Thyroid gland (tissue), 4 donors: ENCODE data around the gene CLSTN2.

Experiments used
- POLR2A ChIP-seq, 2 donors: fragments of 450-650 bp; IDR thresholded peaks; one replicate each; pipeline ENCODE4 v1.6.1; 2017; ENCODE audit warnings: antibody characterized with exemption in 2 of 2, mild to moderate bottlenecking in 2 of 2, moderate library complexity in 1 of 2
- TF ChIP-seq, protein P1 (sequence below), 6 experiments: fragments of 200-600 bp in 3 of 6; fragments of 450-650 bp in 3 of 6; sonication (generic) in 3 of 6; IDR thresholded peaks; one replicate each; pipeline ENCODE4 v1.5.1; 2016 to 2019; ENCODE audit warnings: antibody characterized with exemption in 6 of 6, mild to moderate bottlenecking in 2 of 6, inconsistent platforms in 1 of 6, moderate library complexity in 1 of 6

DNA sequence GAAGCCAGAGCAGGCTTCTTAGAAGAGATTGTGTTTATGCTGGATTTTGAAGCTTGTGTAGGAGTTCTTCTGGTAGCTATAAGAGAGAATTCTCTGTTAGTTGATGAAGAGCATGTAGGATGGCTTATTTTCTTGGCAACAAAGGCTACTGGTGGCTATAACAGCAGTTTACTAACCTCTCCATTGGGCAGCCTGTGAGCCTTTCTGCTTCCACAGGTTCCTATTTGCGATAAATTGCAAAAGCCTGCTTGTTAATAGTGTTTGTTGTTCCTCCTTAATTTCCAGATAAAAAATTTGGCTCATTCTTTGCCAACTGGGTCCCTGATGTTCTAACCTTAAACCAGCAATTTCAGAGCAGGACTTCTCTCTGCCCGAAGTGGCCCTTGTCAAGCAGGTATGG, 452.3 kb downstream of the CLSTN2 start:
- no peak for TF ChIP-seq POLR2A (IDR thresholded peaks at IDR 0.05)
- TF ChIP-seq, protein P1, sequence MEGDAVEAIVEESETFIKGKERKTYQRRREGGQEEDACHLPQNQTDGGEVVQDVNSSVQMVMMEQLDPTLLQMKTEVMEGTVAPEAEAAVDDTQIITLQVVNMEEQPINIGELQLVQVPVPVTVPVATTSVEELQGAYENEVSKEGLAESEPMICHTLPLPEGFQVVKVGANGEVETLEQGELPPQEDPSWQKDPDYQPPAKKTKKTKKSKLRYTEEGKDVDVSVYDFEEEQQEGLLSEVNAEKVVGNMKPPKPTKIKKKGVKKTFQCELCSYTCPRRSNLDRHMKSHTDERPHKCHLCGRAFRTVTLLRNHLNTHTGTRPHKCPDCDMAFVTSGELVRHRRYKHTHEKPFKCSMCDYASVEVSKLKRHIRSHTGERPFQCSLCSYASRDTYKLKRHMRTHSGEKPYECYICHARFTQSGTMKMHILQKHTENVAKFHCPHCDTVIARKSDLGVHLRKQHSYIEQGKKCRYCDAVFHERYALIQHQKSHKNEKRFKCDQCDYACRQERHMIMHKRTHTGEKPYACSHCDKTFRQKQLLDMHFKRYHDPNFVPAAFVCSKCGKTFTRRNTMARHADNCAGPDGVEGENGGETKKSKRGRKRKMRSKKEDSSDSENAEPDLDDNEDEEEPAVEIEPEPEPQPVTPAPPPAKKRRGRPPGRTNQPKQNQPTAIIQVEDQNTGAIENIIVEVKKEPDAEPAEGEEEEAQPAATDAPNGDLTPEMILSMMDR (IDR thresholded peaks at IDR 0.05), result no peak
